NOMO-1 treated with DMSO at 0.1 percent for 48 hours (cell line): ENCODE results near the gene ASCL2.

Source experiments
- DNase-seq: peaks from one replicate; lab custom pipeline; 2025; ENCODE audit not compliant: unreplicated experiment; lab: John Stamatoyannopoulos, UW

ASCL2 gene

GRCh38 chr11:2275334-2276279 lies 5.2 kb upstream of the ASCL2 start:
- DNase-seq = no peak

- DNase-seq = no peak
Observed at GRCh38 chr11:2273771-2274170, 3.4 kb upstream of the ASCL2 start.

DNA sequence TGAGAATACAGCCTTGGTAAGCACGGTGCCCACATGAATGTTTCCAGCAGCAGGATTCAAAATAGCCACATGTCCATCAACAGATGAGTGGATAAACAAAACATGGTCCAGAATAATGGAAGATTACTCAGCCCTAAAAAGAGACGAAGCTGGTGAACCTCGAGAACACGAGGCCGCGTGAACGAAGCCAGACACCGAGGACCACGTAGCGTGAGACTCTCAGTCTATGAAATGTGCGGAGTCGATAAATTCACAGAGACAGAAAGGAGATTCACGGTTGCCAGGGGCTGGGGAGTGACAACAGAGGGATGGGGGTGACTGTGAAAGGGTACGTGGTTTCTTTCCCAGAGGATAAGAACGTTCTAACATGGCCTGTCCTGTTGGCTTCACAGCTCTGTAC lies 2.9 kb upstream of the ASCL2 start:
- DNase-seq = no peak

- no peak for DNase-seq
Observed at GRCh38 chr11:2272946-2273280, 2.5 kb upstream of the ASCL2 start.

DNA sequence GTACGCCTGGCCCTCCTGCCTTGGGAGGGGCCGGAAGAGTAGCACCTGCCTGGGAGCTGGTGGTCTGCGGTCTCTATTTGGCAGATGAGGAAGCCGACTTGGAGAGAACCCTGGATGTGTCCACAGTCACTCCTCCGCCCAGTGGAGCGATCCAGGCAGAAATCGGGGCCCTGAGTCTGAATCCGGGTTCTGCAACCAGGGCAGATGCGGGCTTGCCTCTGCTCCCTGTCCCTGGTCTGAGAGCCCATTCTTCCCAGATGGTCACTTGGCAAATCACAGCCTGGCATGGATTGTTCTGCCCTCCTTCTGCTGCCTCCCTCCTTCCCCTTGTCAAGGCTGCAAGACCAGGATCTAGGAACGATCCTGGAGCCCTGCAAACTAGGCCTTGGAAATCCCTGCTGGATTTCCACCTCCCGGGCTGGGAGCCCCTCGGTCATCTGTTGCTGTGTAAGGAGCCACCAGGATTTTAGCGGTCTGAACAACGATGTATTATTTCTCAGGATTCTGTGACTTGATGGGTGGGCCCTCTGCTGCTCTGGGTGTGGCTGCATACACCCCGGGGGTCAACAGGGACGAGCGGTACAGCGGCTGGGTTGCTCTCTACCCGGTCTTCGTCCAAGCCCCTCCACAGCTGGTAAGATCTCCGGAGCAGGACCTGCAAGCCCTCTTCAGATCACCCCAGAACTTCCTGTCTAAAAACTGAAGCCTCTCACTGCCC lies 2.0 kb upstream of the ASCL2 start:
- DNase-seq = no peak

DNA sequence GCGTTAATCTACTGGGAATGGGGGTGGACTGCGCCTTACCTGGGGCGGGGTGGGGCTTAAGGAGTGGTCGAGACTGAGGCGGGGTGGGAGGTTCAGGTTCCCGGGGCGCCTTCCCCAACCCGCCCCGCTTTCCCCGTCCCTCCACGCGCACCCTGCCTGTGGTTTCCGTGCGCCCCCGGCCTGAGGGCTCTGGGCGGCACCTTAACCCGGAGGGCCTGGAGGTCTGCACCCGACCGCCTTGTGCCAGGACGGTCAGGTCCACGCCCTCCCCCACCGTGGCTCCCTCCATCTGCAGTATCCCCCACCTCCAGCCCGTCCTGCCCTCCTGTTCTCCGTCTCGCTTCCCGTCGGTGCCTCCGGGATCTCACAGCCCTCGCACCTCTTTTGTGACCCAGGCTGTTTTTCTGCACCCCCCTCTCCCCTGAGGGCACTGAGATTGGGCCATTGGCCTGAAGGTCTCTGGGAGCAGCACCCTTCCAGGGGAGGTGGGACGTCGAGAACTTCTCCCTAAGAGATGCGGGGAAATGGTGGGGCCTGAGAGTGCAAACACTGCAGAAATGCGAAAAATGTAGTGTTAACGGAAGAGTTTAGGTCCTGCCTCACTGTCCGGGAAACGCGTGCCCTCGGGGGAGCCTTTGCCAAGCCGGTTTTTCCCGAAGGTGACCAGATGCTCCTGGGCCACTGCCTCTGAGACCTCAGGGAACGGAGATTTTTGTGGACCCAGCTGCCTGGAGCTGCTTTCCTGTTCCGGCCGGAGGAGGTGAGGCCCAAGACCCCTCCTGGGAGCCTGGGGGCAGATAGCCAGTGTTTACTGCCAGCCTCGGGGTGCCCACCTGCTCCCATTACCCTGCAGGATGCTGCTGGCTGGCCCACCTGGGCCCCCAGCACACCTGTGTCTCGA lies 1.2 kb upstream of the ASCL2 start:
- DNase-seq = no peak

GRCh38 chr11:2271077-2271326 lies 614 bp upstream of the ASCL2 start:
- peak; percentile 81 for DNase-seq

DNA sequence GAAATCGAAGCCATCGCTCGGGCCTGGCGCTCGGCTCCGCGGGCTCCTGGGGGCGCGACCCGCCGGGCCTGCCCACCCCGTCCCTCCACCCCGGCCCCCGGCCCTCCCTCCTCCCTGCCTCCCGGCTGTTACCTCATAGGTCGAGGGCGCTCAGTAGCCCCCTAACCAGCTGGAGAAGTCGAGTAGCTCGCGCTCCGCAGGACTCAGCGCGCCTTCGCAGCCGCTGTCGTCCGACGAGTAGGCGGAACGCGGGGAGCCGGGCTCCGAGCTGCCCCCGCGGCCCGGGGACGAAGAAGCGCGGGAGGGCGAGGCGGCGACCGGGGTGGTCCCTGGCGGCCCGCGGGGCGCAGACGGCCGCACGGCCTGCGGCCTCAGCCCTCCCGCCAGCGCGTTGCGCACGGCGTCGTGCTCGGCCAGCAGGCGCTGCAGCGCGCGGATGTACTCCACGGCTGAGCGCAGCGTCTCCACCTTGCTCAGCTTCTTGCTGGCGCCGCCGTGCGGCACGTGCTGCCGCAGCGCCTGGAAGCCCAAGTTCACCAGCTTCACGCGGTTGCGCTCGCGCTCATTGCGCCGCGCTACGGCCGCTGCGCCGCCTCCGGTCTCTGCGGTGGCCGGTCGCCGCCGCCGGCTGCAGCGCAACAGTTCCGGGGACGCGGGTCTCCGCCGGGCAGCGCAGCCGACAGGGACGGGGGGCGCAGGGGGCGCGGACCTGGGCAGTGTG lies 627 bp downstream of the ASCL2 start:
- peak; percentile 56 for DNase-seq

GRCh38 chr11:2268729-2269600 lies 1.4 kb downstream of the ASCL2 start:
- DNase-seq = peak; percentile 86

DNA sequence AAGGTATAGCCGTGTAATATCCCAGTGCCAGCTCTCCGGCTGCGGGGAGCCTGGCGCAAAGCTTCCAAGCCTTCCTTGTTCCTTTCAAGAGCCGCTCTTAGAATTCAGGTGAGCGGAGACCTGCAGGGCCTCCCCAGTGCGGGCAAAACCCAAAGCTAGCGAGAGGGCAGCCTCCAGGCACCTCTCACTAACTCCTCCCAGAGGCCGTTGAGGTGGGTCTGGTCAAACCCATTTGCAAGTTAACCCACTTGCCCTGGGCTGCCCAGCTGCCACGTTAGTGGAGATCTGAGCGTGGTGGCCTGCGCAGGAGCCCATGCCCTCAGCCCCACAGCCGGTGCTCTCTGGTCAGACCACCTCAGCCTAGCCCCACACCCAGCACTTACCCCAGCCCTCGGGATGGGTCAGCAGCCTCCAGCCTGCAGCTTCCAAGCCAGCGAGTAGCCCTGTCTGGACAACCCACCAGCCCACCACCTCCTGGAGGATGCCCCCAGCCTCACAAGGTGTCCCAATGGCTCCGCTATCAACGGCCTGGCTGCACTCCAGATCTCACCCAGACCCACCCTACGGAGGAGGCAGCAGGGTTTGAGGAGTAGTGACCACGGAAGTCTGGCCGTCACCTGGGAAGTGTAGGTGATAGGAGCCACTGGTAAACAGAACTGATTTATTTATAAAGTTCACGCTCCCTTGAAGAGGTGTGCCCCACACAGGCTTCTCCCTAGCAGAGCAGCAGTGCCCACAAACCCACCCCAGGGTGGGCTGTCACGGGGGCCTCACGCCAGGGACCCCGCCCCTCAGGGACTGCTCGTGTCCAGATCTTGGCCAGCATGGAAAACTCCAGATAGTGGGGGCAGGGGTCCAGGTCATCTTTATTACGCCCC lies 2.3 kb downstream of the ASCL2 start:
- no peak for DNase-seq

- no peak for DNase-seq
Observed at GRCh38 chr11:2267306-2267850, 3.0 kb downstream of the ASCL2 start.

DNA sequence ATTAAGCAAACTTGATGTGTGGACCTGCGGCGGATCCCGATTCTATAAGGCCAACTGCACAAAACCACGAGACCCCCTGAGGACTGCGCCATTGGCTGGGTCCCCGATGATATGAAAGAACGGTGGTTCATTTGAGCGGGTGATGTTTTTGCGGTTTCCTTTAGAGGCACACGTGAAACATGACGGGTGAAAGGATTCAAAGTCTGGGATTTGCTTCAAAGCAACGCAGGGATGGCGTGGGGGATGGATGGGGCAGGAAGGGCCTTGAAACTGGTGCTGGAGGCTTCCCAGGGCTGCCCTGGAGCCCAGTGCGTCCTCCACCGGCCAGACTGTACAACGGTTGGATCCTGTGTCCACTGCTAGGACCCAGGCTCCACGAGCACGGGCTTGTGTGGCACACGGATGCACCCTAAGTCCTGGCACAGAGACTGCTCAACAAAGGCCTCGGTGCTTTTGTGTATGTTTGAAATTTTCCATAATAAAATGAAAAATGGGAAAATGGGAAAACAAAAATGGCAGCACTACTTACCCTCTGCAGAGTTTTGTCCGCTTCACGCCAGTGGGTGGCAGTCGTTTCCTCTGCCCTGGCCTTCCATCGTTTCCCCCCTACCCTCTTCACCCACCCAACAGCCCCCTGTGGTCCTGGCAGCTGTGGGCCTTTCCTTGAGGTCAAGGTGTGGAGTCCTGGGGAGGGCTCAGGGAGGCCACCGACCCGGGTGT lies 3.6 kb downstream of the ASCL2 start:
- DNase-seq = no peak

- DNase-seq = no peak
Observed at GRCh38 chr11:2265854-2266585, 4.4 kb downstream of the ASCL2 start.

DNA sequence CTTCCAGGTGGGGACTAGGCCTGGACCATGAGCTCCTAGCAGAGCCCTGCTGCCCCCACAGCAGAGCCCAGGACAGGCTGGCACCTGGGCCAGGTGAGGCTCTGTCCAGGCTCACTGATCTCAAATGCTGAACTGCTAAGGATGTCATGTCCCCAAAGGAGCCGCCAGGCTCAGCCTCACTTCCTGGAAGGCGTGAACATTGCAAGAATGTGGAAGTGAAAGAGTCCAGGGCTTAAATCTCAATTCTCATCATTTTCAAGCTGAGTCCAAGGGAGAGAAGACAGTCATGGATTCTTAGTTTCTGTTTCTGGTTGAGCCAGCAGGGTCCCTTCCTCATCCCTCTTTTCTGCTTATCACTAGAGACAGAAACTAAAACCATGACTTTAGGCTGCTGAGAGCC lies 5.0 kb downstream of the ASCL2 start:
- peak; percentile 94 for DNase-seq

DNA sequence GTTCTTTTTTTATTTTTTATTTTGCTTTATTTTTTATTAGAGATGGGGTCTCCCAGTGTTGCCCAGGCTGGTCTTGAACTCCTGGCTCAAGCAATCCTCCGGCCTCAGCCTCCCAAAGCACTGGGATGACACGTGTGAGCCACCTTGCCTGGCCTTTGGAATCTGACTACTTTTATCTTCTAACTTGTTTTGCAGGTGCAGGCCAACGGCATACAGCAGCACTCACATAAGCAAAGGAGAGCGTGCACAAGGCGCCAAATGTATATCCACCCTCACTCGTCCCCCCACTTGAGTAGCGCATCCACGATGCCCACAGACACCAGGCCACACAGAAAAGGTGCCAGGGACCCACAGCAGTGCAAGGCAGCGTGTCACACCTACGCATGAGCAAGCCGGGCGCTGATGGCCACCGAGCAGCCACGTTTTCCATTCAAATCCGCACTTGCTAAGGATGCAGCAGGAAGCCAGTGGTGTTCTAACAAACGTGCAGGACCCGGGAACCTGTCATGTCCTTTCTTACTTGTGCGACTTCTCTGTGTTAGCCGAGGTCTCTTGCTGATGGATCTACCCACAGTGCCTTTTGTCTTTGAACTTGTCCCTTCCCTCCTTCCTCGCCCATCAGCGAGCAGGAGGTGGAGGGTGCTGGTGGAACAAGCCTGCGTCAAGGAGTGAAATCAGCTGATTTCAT lies 5.9 kb downstream of the ASCL2 start:
- DNase-seq = no peak

DNA sequence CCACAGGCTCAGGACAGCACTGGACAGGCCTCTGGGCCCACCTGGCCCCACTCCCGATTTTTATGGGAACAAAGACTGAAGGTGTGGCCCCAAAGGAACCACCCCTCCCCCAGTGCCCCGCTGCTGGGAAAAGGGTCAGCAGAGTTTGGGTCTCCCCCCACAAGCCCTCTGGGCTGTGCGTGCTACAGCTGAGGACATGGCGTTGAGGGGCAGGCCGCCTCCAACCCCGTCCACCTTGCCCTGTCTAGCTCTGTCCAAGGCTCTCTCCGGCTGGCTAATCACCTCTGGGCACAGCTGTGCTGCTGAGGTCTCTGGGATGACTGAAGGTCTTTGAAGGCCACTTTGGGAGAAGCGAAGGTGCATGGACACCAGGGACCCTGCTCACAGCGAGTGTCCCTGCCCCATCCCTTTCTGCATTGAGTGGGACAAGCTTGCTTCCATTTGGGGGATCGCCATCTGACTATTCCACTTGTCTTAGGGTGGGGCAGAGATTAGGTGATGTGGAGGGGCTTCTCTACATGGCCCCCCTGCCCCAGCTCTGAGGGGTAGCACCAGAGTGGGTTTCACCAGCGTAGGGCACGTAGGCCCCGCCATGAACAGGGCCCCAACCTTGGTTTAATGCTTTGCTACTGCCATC lies 6.5 kb downstream of the ASCL2 start:
- no peak for DNase-seq
